Neural cell (in vitro differentiated cells): Measurements from ENCODE around the gene AMIGO1. TPM values are rescaled to one million over a fixed set of nuclear protein-coding genes. Genes with fewer than 3 reads are reported as not detected.

ENCODE experiments used
- H2AFZ ChIP-seq: fragments of 200-600, 300-800 bp; sonication (generic), shearing (Covaris generic); 2 replicates; pipeline ENCODE4 v1.6.0; 2014; ENCODE audit warnings: low read depth, mild to moderate bottlenecking, antibody characterized with exemption, low read length, moderate library complexity
- H3F3A ChIP-seq: fragments of 200-600 bp; shearing (Covaris generic); 2 replicates; pipeline ENCODE4 v1.6.1; 2016; ENCODE audit warnings: mild to moderate bottlenecking, moderate library complexity, mixed read lengths, antibody characterized with exemption, low read length; ENCODE audit not compliant: insufficient read depth, poor library complexity, severe bottlenecking
- H3K27ac ChIP-seq: fragments of 200-600, 300-800 bp; sonication (generic), shearing (Covaris generic); 2 replicates; pipeline ENCODE4 v1.5.1; 2014; ENCODE audit warnings: mild to moderate bottlenecking, low read length, moderate library complexity
- H3K27me3 ChIP-seq: fragments of 300-800, 200-600 bp; sonication (generic), shearing (Covaris generic); 2 replicates; pipeline ENCODE4 v1.6.0; 2014; ENCODE audit warnings: mild to moderate bottlenecking, low read depth, low read length, moderate library complexity; ENCODE audit not compliant: insufficient read depth
- H3K36me3 ChIP-seq: fragments of 300-800, 200-600 bp; sonication (generic), shearing (Covaris generic); 2 replicates; pipeline ENCODE4 v1.5.1; 2014; ENCODE audit warnings: mild to moderate bottlenecking, antibody characterized with exemption, low read length, moderate library complexity; ENCODE audit not compliant: insufficient read depth
- H3K4me2 ChIP-seq: fragments of 300-800, 200-600 bp; sonication (generic), shearing (Covaris generic); 2 replicates; pipeline ENCODE4 v1.6.0; 2014; ENCODE audit warnings: mild to moderate bottlenecking, low read length
- H3K4me3 ChIP-seq: fragments of 300-800, 200-600 bp; sonication (generic), shearing (Covaris generic); 2 replicates; pipeline ENCODE4 v1.5.1; 2014; ENCODE audit warnings: mild to moderate bottlenecking, low read length, moderate library complexity
- H3K79me2 ChIP-seq: fragments of 200-600 bp; shearing (Covaris generic); replicated peaks from 2 replicates; pipeline ENCODE4 v1.6.0; 2014; ENCODE audit warnings: mild to moderate bottlenecking, low read length, moderate library complexity; ENCODE audit not compliant: insufficient read depth
- H3K9ac ChIP-seq: fragments of 300-800, 200-600 bp; sonication (generic), shearing (Covaris generic); 2 replicates; pipeline ENCODE4 v1.6.1; 2016; ENCODE audit warnings: mild to moderate bottlenecking, low read length, mixed read lengths
- H3K9me2 ChIP-seq: fragments of 200-600 bp; shearing (Covaris generic); 2 replicates; pipeline ENCODE4 v1.6.1; 2016; ENCODE audit warnings: mild to moderate bottlenecking, low read length, mixed read lengths; ENCODE audit not compliant: insufficient read depth
- H3K9me3 ChIP-seq: fragments of 200-600, 300-800 bp; sonication (generic), shearing (Covaris generic); 2 replicates; pipeline ENCODE4 v1.6.1; 2016; ENCODE audit warnings: mild to moderate bottlenecking, mixed run types, low read length, moderate library complexity, mixed read lengths
- H4K20me1 ChIP-seq: fragments of 200-600 bp; shearing (Covaris generic); 2 replicates; pipeline ENCODE4 v1.6.1; 2016; ENCODE audit warnings: mild to moderate bottlenecking, mixed run types; ENCODE audit not compliant: insufficient read depth
- EP300 ChIP-seq: fragments of 450-650 bp; conservative IDR thresholded peaks from 2 replicates; pipeline ENCODE4 v1.6.1; 2014; ENCODE audit warnings: antibody characterized with exemption, mild to moderate bottlenecking, moderate library complexity; ENCODE audit not compliant: poor library complexity, severe bottlenecking
- EZH2 ChIP-seq: fragments of 200-600, 300-800 bp; shearing (Covaris generic), sonication (generic); IDR thresholded peaks from 2 replicates; pipeline ENCODE4 v1.6.1; 2014; ENCODE audit warnings: antibody characterized with exemption, low read length, borderline replicate concordance, mild to moderate bottlenecking; ENCODE audit not compliant: insufficient read depth, poor library complexity, severe bottlenecking
- MXI1 ChIP-seq: fragments of 450-650 bp; conservative IDR thresholded peaks from 2 replicates; pipeline ENCODE4 v1.6.1; 2014; ENCODE audit warnings: antibody characterized with exemption, mild to moderate bottlenecking; ENCODE audit not compliant: poor library complexity, severe bottlenecking
- POLR2AphosphoS5 ChIP-seq: IDR thresholded peaks from 2 replicates; pipeline ENCODE4 v1.6.1; 2012
- RAD21 ChIP-seq: fragments of 450-650 bp; conservative IDR thresholded peaks from 2 replicates; pipeline ENCODE4 v1.6.1; 2014; ENCODE audit warnings: antibody characterized with exemption, mild to moderate bottlenecking, moderate library complexity
- SMC3 ChIP-seq: fragments of 450-650 bp; conservative IDR thresholded peaks from 2 replicates; pipeline ENCODE4 v1.6.1; 2014; ENCODE audit warnings: antibody characterized with exemption, mild to moderate bottlenecking, moderate library complexity; ENCODE audit not compliant: poor library complexity
- TAF1 ChIP-seq: IDR thresholded peaks from 2 replicates; pipeline ENCODE4 v1.6.1; 2012; ENCODE audit warnings: low read depth
- polyA plus RNA-seq: library from polyadenylated mRNA; depleted of rRNA; stranded (reverse); fragments of >200 nt; gene quantifications from 2 replicates; pipeline ENCODE4 v1.2.3, GENCODE V29; 2014
- TF ChIP-seq, protein P1 (sequence below): IDR thresholded peaks from 2 replicates; pipeline ENCODE4 v1.6.1; 2012; ENCODE audit warnings: borderline replicate concordance
- TF ChIP-seq, protein P2 (sequence below): fragments of 450-650 bp; IDR thresholded peaks from 2 replicates; pipeline ENCODE4 v1.5.1; 2014; ENCODE audit warnings: antibody characterized with exemption, mild to moderate bottlenecking, moderate library complexity; ENCODE audit not compliant: poor library complexity, severe bottlenecking

AMIGO1 gene
- polyA plus RNA-seq, 1 donor from 2014 or later, result 12.6 TPM

DNA sequence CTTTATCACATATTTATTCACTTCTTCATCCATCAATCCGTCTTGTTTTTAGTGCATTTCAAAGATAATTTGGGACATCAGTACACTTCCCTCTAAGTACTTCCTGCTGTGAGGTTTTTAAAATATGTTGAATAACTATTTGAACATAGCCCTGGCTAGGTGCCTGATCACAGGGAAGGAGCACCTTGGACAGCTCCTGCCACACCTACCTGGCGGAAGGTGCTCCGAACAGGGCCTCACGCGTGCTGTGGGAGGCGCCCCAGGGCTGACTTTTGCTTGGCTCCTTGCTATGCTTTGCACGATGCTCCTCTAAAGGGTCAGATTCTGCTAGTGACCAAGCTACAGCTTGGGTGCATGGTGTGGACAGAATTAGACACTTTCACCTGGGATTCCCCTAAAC, 30.7 kb downstream of the AMIGO1 start:
- Histone ChIP-seq H3F3A (no peaks in the 10 kb centered on the region), H3K4me2 (no peak overlapping the region), H3K4me3 (no peak overlapping the region), H3K36me3 (no peaks in the 10 kb centered on the region), H3K9me2 (no peaks in the 10 kb centered on the region), H3K27ac (no peak overlapping the region), H3K9ac (no peak overlapping the region), H2AFZ (no peak overlapping the region), H4K20me1 (no peaks in the 10 kb centered on the region), H3K9me3 (no peaks in the 10 kb centered on the region), H3K27me3 (peaks cover 8% of the 10 kb centered on the region), H3K79me2 (no peaks in the 10 kb centered on the region)
- TF ChIP-seq RAD21 (no peak), POLR2AphosphoS5 (no peak), MXI1 (no peak), SMC3 (no peak), TAF1 (no peak), EP300 (no peak), EZH2 (no peak)
- TF ChIP-seq, protein P1, sequence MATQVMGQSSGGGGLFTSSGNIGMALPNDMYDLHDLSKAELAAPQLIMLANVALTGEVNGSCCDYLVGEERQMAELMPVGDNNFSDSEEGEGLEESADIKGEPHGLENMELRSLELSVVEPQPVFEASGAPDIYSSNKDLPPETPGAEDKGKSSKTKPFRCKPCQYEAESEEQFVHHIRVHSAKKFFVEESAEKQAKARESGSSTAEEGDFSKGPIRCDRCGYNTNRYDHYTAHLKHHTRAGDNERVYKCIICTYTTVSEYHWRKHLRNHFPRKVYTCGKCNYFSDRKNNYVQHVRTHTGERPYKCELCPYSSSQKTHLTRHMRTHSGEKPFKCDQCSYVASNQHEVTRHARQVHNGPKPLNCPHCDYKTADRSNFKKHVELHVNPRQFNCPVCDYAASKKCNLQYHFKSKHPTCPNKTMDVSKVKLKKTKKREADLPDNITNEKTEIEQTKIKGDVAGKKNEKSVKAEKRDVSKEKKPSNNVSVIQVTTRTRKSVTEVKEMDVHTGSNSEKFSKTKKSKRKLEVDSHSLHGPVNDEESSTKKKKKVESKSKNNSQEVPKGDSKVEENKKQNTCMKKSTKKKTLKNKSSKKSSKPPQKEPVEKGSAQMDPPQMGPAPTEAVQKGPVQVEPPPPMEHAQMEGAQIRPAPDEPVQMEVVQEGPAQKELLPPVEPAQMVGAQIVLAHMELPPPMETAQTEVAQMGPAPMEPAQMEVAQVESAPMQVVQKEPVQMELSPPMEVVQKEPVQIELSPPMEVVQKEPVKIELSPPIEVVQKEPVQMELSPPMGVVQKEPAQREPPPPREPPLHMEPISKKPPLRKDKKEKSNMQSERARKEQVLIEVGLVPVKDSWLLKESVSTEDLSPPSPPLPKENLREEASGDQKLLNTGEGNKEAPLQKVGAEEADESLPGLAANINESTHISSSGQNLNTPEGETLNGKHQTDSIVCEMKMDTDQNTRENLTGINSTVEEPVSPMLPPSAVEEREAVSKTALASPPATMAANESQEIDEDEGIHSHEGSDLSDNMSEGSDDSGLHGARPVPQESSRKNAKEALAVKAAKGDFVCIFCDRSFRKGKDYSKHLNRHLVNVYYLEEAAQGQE, result no peak
- TF ChIP-seq, protein P2, sequence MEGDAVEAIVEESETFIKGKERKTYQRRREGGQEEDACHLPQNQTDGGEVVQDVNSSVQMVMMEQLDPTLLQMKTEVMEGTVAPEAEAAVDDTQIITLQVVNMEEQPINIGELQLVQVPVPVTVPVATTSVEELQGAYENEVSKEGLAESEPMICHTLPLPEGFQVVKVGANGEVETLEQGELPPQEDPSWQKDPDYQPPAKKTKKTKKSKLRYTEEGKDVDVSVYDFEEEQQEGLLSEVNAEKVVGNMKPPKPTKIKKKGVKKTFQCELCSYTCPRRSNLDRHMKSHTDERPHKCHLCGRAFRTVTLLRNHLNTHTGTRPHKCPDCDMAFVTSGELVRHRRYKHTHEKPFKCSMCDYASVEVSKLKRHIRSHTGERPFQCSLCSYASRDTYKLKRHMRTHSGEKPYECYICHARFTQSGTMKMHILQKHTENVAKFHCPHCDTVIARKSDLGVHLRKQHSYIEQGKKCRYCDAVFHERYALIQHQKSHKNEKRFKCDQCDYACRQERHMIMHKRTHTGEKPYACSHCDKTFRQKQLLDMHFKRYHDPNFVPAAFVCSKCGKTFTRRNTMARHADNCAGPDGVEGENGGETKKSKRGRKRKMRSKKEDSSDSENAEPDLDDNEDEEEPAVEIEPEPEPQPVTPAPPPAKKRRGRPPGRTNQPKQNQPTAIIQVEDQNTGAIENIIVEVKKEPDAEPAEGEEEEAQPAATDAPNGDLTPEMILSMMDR, result no peak

DNA sequence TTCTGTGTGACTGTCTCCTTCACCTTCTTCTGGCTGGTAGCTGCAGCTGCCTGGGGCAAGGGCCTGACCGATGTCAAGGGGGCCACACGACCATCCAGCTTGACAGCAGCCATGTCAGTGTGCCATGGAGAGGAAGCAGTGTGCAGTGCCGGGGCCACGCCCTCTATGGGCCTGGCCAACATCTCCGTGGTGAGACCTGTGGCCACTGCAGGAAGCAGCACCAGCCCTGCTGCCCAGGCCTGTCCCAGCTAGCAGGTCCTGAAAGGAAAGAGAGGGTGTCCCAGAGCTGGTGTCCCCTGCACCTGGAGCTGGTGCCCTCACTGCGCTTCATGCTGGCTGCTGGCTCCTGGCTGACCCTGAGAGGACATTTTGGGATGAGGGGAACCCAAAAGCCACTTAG, 31.7 kb downstream of the AMIGO1 start:
- H3K9ac ChIP-seq, result no peak overlapping the region
- no peaks in the 10 kb centered on the region for H3K79me2 ChIP-seq
- H3K4me2 ChIP-seq, result no peak overlapping the region
- no peaks in the 10 kb centered on the region for H3K9me2 ChIP-seq
- no peaks in the 10 kb centered on the region for H3K36me3 ChIP-seq
- H2AFZ ChIP-seq, result no peak overlapping the region
- H4K20me1 ChIP-seq, result no peaks in the 10 kb centered on the region
- TF ChIP-seq EZH2 (no peak), SMC3 (no peak), TAF1 (no peak), EP300 (no peak), MXI1 (no peak), POLR2AphosphoS5 (no peak), RAD21 (no peak)
- TF ChIP-seq, protein P1, result no peak
- TF ChIP-seq, protein P2, result no peak
- no peak overlapping the region for H3K27ac ChIP-seq
- no peaks in the 10 kb centered on the region for H3K9me3 ChIP-seq
- H3K4me3 ChIP-seq, result no peak overlapping the region
- no peaks in the 10 kb centered on the region for H3F3A ChIP-seq
- peaks cover 9% of the 10 kb centered on the region for H3K27me3 ChIP-seq
